H9 (cell line): ENCODE results near the gene PTGES3L. TPM values are rescaled to one million over a fixed set of nuclear protein-coding genes. Genes with fewer than 3 reads are reported as not detected.
A peak's percentile ranks its signal among the peaks of the same experiment; 100 is the strongest.

ENCODE experiments used
- DNase-seq: peaks from one replicate; pipeline ENCODE4 v3.0.0-alpha.2; 2017
- H2AFZ ChIP-seq: one replicate; pipeline ENCODE4 v1.6.1; 2013; ENCODE audit warnings: mild to moderate bottlenecking, low read length, control low read depth, moderate library complexity
- H2AK5ac ChIP-seq: 2 replicates; pipeline ENCODE4 v1.6.1; 2013; ENCODE audit warnings: low read length, control low read depth, mixed read lengths; ENCODE audit not compliant: insufficient read length
- H2BK120ac ChIP-seq: one replicate; pipeline ENCODE4 v1.6.1; 2013; ENCODE audit warnings: low read depth, mild to moderate bottlenecking, low read length, control low read depth, inconsistent platforms; ENCODE audit not compliant: poor library complexity, severe bottlenecking
- H2BK12ac ChIP-seq: 2 replicates; pipeline ENCODE4 v1.6.1; 2013; ENCODE audit warnings: low read length, control low read depth, mixed read lengths, low read depth; ENCODE audit not compliant: insufficient read length
- H2BK15ac ChIP-seq: 2 replicates; pipeline ENCODE4 v1.6.1; 2013; ENCODE audit warnings: low read depth, low read length, control low read depth
- H2BK20ac ChIP-seq: one replicate; pipeline ENCODE4 v1.6.1; 2013; ENCODE audit warnings: low read depth, mild to moderate bottlenecking, low read length, control low read depth, inconsistent platforms; ENCODE audit not compliant: poor library complexity, severe bottlenecking
- H2BK5ac ChIP-seq: 2 replicates; pipeline ENCODE4 v1.6.1; 2013; ENCODE audit warnings: low read length, control low read depth, mixed read lengths; ENCODE audit not compliant: insufficient read length
- H3K14ac ChIP-seq: 2 replicates; pipeline ENCODE4 v1.6.1; 2013; ENCODE audit warnings: low read length, control low read depth; ENCODE audit not compliant: insufficient read depth
- H3K18ac ChIP-seq: 2 replicates; pipeline ENCODE4 v1.6.1; 2013; ENCODE audit warnings: low read depth, mild to moderate bottlenecking, mixed read lengths, low read length, control low read depth; ENCODE audit not compliant: insufficient read length
- H3K23ac ChIP-seq: 2 replicates; pipeline ENCODE4 v1.6.1; 2013; ENCODE audit warnings: low read length, control low read depth, mixed read lengths, low read depth; ENCODE audit not compliant: insufficient read length
- H3K23me2 ChIP-seq: 2 replicates; pipeline ENCODE4 v1.6.1; 2013; ENCODE audit warnings: low read depth, mild to moderate bottlenecking, mixed read lengths, low read length, control low read depth; ENCODE audit not compliant: insufficient read length, poor library complexity, severe bottlenecking
- H3K27ac ChIP-seq: 2 replicates; pipeline ENCODE4 v1.5.1; 2013; ENCODE audit warnings: low read length, control low read depth, mixed read lengths, low read depth; ENCODE audit not compliant: insufficient read length
- H3K27me3 ChIP-seq: 2 replicates; pipeline ENCODE4 v1.6.1; 2013; ENCODE audit warnings: low read length, control low read depth, inconsistent platforms; ENCODE audit not compliant: insufficient read depth
- H3K4ac ChIP-seq: 2 replicates; pipeline ENCODE4 v1.6.1; 2013; ENCODE audit warnings: low read depth, mild to moderate bottlenecking, control low read depth, inconsistent platforms, low read length, moderate library complexity
- H3K4me1 ChIP-seq: 2 replicates; pipeline ENCODE4 v1.6.1; 2013; ENCODE audit warnings: low read length, control low read depth, inconsistent platforms; ENCODE audit not compliant: insufficient read depth
- H3K4me2 ChIP-seq: 2 replicates; pipeline ENCODE4 v1.6.1; 2013; ENCODE audit warnings: low read length, control low read depth, mixed read lengths; ENCODE audit not compliant: insufficient read length, insufficient read depth
- H3K56ac ChIP-seq: 2 replicates; pipeline ENCODE4 v1.6.1; 2013; ENCODE audit warnings: low read depth, mild to moderate bottlenecking, mixed read lengths, low read length, control low read depth; ENCODE audit not compliant: insufficient read length
- H3K79me1 ChIP-seq: 2 replicates; pipeline ENCODE4 v1.6.1; 2013; ENCODE audit warnings: low read depth, mild to moderate bottlenecking, moderate library complexity, low read length, control low read depth, inconsistent platforms; ENCODE audit not compliant: insufficient read depth, poor library complexity, severe bottlenecking
- H3K79me2 ChIP-seq: 2 replicates; pipeline ENCODE4 v1.6.1; 2013; ENCODE audit warnings: low read length, control low read depth, inconsistent platforms; ENCODE audit not compliant: insufficient read depth
- H3K9ac ChIP-seq: 2 replicates; pipeline ENCODE4 v1.6.1; 2013; ENCODE audit warnings: low read length, control low read depth, mixed read lengths; ENCODE audit not compliant: insufficient read length; ENCODE audit errors: extremely low read depth
- H3K9me3 ChIP-seq: one replicate; pipeline ENCODE4 v1.6.1; 2013; ENCODE audit warnings: low read depth, low read length, inconsistent platforms; ENCODE audit not compliant: control insufficient read depth
- H3T11ph ChIP-seq: one replicate; pipeline ENCODE4 v1.6.1; 2013; ENCODE audit warnings: mild to moderate bottlenecking, low read length, control low read depth, inconsistent platforms
- H4K20me1 ChIP-seq: one replicate; pipeline ENCODE4 v1.6.1; 2013; ENCODE audit not compliant: control insufficient read depth, insufficient read length, insufficient read depth
- H4K5ac ChIP-seq: 2 replicates; pipeline ENCODE4 v1.6.1; 2013; ENCODE audit warnings: low read depth, mild to moderate bottlenecking, mixed read lengths, low read length, control low read depth; ENCODE audit not compliant: insufficient read length
- H4K8ac ChIP-seq: replicated peaks from 2 replicates; pipeline ENCODE4 v1.6.1; 2013; ENCODE audit warnings: low read length, control low read depth, mixed read lengths, low read depth; ENCODE audit not compliant: insufficient read length
- H4K91ac ChIP-seq: 2 replicates; pipeline ENCODE4 v1.6.1; 2013; ENCODE audit warnings: low read depth, mild to moderate bottlenecking, moderate library complexity, mixed read lengths, low read length, control low read depth; ENCODE audit not compliant: insufficient read length
- H3K27ac Mint-ChIP-seq, 3 experiments: 2 replicates in 2 of 3; 3 replicates in 1 of 3; pipeline ENCODE4 v1.8.0; 2020 to 2021; ENCODE audit warnings: mixed read lengths in 3 of 3, mild to moderate bottlenecking in 1 of 3, moderate library complexity in 1 of 3
- H3K27me3 Mint-ChIP-seq: 2 replicates; pipeline ENCODE4 v1.8.0; 2021; ENCODE audit warnings: low read depth, mild to moderate bottlenecking, moderate library complexity, mixed read lengths
- H3K36me3 Mint-ChIP-seq, 3 experiments: 2 replicates in 2 of 3; 3 replicates in 1 of 3; pipeline ENCODE4 v1.8.0; 2020 to 2021; ENCODE audit warnings: low read depth in 3 of 3, mixed read lengths in 3 of 3; ENCODE audit not compliant: insufficient read depth in 1 of 3
- H3K4me1 Mint-ChIP-seq, 2 experiments: 2 replicates each; pipeline ENCODE4 v1.8.0; 2020; ENCODE audit warnings: mixed read lengths in 2 of 2
- H3K4me3 Mint-ChIP-seq, 2 experiments: 2 replicates in 1 of 2; 3 replicates in 1 of 2; pipeline ENCODE4 v1.8.0; 2020 to 2021; ENCODE audit warnings: mild to moderate bottlenecking in 2 of 2, mixed read lengths in 2 of 2, moderate library complexity in 1 of 2
- H3K9me3 Mint-ChIP-seq, 2 experiments: 2 replicates in 1 of 2; 3 replicates in 1 of 2; pipeline ENCODE4 v1.8.0; 2020; ENCODE audit warnings: mild to moderate bottlenecking in 2 of 2, mixed read lengths in 2 of 2, moderate library complexity in 1 of 2
- CTCF ChIP-seq: fragments of 200-600 bp; sonication (generic); conservative IDR thresholded peaks from 3 replicates; pipeline ENCODE4 v1.8.0; 2021; ENCODE audit warnings: antibody characterized with exemption, mild to moderate bottlenecking
- WGBS: extraction: QIAGEN DNeasy Blood & Tissue Kit; methylation state at CpG from one replicate; pipeline ENCODE4 v1.1.7; 2013; ENCODE audit warnings: missing lambda C conversion rate, low lambda C conversion rate, mixed read lengths; ENCODE audit not compliant: insufficient read length; ENCODE audit errors: extremely low coverage; 5-methylcytosine and 5-hydroxymethylcytosine counted together
- total RNA-seq: library from RNA; stranded (reverse); gene quantifications from 2 replicates; pipeline ENCODE4 v1.2.1, GENCODE V29; 2021

Gene PTGES3L
- total RNA-seq, 1 experiment from 2014 or later: 4.2 TPM

- H3T11ph ChIP-seq: no peak overlapping the region
- no peak overlapping the region for H2BK15ac ChIP-seq
- no peaks in the 10 kb centered on the region for H4K20me1 ChIP-seq
- WGBS: no CpG with 5 or more reads among the region's 27 CpGs
- H3K56ac ChIP-seq: no peak overlapping the region
- no peak overlapping the region for H3K27ac ChIP-seq
- peak overlapping the region; percentile 79 for H3K4me2 ChIP-seq
- H4K91ac ChIP-seq: no peak overlapping the region
- H3K79me2 ChIP-seq: no peaks in the 10 kb centered on the region; the same call in 1 of the 2 replicates
- H3K4me1 Mint-ChIP-seq: peaks cover 37 to 50% of the 10 kb centered on the region in 2 experiments
- H3K4me3 Mint-ChIP-seq: peak overlapping the region; percentile 75 to 98
- no peak overlapping the region for H2BK12ac ChIP-seq
- H2AFZ ChIP-seq: no peak overlapping the region
- H3K4ac ChIP-seq: no peak overlapping the region
- DNase-seq: peak; percentile 86
- no peaks in the 10 kb centered on the region for H3K9me3 Mint-ChIP-seq
- H3K23ac ChIP-seq: no peak overlapping the region
- peak overlapping the region; percentile 82 for H3K14ac ChIP-seq
- H2AK5ac ChIP-seq: no peak overlapping the region
- peaks cover 16% of the 10 kb centered on the region for H3K23me2 ChIP-seq
- no peak overlapping the region for H4K5ac ChIP-seq
- H3K36me3 Mint-ChIP-seq: peaks cover 10 to 26% (median 21%) of the 10 kb centered on the region in 3 experiments; a peak in 6 of 7 replicates
- peak overlapping the region; percentile 34 for H3K18ac ChIP-seq
- no peak for TF ChIP-seq CTCF
- no peak overlapping the region for H2BK5ac ChIP-seq
- no peak overlapping the region for H4K8ac ChIP-seq
- no peaks in the 10 kb centered on the region for H3K9me3 ChIP-seq
- H3K79me1 ChIP-seq: no peaks in the 10 kb centered on the region
- peak overlapping the region; percentile 54 for H3K9ac ChIP-seq
- H3K27ac Mint-ChIP-seq: peak overlapping the region in 2 of 3 experiments; percentile 55 to 70; a peak in 3 of 7 replicates
- H3K27me3 Mint-ChIP-seq: no peaks in the 10 kb centered on the region
- no peak overlapping the region for H2BK120ac ChIP-seq
- no peaks in the 10 kb centered on the region for H3K27me3 ChIP-seq
- peaks cover 11% of the 10 kb centered on the region for H3K4me1 ChIP-seq
- no peak overlapping the region for H2BK20ac ChIP-seq
Observed at GRCh38 chr17:43025290-43025657, 45.4 kb upstream of the PTGES3L start.
